HG03378 (cell line): ENCODE measurements around the gene ZNF469.

ENCODE experiments used
- ATAC-seq: cut with Tn5 transposase; IDR thresholded peaks from one replicate; pipeline ENCODE4 v1.9.1; 2021; ENCODE audit warnings: mild to moderate bottlenecking, moderate library complexity; ENCODE audit not compliant: unreplicated experiment

The ZNF469 gene

DNA sequence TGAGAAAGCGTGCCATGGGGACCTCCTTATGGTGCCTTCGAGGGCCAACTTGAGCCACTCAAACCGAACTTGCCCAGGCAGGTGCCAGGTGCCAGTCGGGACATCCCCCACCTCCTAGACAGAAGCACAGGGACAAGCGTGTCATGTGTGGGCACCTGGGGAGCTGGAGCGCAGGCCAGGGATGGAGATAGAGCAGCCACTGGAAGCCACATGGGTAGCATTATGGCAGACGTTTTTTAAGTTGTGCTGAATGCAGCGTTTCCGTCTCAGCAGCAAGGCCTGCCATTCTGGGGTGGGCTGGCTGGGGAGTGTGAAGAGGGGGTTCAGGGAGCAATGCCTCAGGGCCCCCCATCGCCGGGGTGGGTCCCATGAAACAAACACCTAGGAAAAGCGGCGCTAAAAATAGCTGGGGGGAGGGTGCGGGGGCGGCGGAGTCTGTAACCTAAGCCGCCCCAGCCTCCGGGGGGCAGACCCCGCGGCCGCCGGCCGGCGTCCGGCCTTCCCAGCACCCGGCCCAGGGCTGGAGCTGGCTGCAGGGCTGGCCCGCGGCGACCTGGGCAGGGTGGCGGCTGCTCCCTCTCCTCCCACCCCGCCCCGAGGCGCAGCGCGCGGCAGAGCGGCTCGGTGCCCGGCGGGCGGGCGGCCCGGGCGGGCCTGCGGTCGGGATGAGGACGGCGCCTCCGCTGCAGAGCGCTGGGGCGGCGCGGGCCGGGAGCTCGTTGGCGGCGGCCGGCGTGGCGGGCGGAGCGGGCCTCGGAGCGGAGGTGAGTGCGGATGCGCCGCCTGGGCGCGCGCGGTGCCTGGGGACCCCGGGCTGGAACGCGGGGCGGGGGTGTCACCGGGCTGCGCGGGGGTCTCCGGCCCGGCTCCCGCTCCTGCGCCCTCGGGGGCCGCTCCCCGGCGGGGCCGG is at the start of gene ZNF469:
Gene ZNF469, plus strand, starts transcription at position 469 of the 910 bp plus-strand sequence. CDS start 44,512 bp downstream, outside the sequence.
- ATAC-seq, result no peak

DNA sequence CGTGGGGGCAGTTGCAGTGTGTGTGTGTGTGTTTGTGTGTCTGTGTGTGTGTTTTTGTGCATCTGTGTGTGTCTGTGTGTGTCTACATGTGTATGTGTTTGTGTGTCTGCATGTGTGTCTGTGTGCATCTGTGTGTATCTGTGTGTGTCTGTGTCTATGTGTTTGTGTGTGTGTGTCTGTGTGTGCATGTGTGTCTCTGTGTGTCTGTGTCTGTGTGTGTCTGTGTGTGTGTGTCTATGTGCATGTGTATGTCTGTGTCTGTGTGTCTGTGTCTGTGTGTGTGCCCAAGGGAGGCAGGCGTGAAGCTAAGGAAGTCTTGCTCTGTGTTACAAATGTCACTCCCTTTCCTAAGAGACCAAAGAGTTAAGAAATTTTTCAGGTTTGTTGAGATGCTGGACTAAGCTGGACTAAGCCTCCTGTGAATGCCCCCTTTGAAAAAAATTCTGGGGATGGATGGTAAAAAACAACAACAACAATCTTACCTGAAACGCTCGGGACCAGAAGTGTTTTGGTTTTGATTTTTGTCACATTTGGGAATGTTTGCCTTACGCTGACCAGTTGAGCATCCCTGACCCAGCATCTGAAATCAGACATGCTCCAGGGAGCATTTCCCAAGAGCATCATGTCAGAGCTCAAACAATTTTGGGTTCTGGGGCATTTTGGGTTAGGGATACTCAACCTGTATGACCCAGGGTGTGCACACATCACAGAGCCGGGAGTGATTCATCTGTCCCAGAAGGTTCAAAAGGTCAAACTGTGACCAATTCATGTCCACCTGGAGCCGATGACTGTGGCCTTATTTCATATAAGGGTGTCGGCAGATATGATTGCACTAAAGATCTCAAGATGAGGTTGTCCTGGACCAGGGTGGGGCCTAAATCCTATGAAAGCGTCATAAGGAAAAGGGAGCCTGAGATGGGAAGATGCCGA is 48.6 kb upstream of the ZNF469 start:
- ATAC-seq, result no peak

DNA sequence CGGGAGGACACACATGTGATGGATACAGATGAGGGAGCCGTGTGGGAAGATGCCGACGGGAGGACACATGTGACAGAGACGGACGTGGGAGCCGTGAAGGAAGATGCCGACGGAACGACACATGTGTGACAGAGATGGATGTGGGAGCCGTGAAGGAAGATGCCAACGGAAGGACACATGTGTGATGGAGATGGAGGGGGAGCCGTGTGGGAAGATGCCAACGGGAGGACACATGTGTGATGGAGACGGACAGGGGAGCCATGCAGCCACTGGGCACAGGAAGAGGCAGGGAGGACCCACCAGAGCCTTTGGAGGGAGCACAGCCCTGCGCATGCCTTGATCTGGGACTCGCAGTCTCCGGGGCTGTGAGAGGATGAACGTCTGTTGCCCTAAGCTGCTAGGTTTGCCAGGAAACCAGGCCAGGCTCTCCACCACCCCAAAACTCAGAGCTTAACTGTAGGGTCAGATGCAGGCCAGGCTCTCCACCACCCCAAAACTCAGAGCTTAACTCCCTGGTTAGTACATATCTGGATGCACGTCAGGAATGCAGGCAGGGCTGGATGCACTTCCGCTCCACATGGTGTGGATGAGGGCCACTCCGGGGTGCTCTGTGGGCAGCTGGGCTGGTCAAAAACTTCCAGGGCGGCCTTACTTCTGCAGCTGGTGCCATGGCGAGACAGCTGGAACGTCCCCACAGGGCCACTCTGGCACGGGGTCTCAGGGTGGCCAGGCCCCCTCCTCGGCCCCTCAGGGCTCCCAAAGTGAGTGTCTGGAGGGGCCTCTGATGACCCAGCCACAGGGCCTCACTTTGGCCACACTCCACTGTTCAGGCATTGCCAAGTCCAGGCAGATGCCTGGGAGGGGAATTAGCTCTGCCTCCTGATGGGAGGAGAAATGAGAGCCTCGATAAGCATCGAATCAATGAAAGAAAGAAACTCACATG is 47.7 kb upstream of the ZNF469 start:
- ATAC-seq, result no peak

DNA sequence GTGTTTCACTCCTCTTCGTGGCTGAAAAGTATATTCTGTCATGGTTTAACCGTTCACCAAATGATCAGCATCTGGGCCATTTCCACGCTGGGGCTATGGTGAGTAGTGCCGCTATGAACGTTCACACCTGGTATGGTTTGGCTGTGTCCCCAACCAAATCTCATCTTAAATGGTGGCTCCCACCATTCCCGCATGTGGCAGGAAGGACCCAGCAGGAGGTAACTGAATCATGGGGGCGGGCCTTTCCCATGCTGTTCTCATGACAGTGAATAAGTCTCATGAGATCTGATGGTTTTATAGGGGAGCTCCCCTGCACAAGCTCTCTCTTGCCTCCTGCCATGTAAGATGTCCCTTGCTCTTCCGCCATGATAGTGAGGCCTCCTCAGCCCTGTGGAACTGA is 45.7 kb upstream of the ZNF469 start:
- ATAC-seq, result no peak

GRCh38 chr16:88337538-88337937 is 45.2 kb upstream of the ZNF469 start:
- no peak for ATAC-seq

GRCh38 chr16:88338111-88338510 is 44.6 kb upstream of the ZNF469 start:
- ATAC-seq, result no peak

DNA sequence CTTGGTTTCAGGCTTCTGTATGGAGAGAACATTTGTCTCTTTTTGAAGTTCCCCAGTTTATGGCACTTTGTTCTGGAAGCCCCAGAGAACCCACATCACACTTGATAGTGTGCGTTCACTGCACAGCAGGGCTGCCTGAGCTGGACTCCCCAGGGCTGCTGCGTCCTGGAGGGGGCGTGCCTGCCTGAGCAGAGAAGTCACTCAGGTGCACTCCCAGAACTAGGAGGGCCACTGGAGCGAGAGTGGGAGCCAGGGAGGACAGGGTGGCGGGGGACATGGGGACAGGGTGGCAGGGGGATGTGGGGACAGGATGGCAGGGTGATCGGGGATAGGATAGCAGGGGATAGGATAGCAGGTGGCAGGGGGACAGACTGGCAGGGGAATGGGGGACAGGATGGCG is 43.9 kb upstream of the ZNF469 start:
- no peak for ATAC-seq

- no peak for ATAC-seq
Measured at GRCh38 chr16:88339930-88340754, 42.6 kb upstream of the ZNF469 start.

GRCh38 chr16:88340755-88341150 is 42.0 kb upstream of the ZNF469 start:
- ATAC-seq, result no peak

DNA sequence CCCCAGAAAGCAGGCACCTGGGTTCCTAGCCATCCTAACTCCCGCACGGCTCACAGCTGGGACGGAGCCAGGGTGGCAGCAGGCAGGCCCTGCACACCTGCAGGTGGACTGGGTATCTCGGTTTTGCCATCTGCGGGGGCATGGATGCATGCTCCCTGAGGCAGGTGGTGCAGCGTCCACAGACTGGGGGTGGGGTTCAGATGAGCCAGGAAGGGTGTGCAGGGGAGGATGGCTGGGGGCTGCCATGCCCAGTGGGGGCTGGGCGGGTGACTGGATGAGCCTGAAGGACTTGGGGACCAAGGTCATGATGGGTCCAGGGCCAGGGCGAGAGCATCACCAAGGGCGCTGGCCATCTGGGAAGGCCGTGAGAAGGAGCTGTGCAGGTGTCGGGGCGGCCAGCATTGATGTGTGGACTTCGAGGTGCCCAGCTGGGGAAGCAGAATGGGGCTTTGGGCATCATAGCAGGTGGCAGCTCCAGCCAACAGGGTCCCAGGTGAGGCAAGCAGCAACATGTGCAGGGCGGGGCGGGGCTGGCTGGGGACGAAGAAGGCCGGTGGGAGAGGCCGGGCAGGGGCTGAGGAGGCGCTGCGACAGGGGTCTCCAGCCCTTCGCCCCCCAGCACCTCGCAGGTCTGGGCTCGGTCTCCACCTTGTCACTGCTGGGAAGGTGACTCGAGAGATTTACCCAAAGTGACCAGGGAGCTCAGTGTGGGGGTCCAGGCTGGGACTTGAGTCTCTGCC is 41.0 kb upstream of the ZNF469 start:
- ATAC-seq, result no peak

DNA sequence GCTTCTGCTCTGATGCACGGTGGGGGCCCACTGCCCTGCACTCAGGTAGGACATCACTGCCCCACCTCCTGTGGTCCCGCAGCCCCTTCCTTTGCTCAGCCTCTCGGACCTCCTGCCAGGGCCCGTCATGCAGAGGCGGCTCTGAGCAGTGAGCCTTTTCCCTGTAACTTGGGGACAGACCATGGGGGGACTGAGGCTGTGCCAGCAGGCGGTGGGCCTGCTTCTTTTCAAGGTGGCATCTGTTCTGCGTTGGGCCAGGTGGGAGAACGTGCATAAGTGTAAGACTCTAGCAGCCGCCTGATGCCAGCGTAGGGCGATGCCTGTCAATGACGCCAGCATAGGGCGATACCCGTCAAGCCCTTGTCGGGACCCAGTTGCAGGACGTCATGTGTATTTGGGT is 40.3 kb upstream of the ZNF469 start:
- ATAC-seq, result no peak

- ATAC-seq, result no peak
Measured at GRCh38 chr16:88343271-88343791, 39.4 kb upstream of the ZNF469 start.

DNA sequence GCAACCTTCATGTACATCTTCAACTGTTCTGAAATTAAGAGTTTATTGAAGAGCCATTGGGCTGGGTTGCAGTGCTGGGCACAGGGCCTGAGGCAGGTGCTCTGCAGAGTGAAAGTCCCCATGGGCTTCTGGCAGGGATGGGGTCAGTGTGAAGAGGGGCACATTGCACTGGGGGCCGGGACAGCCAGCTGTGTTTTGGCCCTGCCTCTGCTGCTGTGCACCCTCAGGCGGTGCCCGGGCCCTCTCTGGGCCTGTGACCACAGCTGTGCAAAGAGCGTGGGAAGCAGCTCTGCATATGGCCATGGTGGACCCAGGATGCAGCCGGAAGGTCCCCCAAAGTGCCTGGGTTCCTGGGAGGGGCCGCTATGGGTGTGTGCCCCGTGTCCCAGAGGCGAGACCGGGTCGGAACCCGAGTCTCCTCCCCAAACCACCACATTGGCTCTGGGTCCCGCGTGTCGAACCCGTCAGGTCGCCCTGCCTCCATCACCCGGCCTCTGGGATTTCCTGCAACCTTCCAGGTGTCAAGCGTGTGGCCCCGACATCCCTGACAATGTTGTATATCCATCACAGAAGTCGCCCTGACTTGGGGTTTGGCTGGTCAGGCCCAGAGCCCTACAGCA is 38.2 kb upstream of the ZNF469 start:
- no peak for ATAC-seq

- ATAC-seq, result no peak
Measured at GRCh38 chr16:88345031-88345720, 37.6 kb upstream of the ZNF469 start.

DNA sequence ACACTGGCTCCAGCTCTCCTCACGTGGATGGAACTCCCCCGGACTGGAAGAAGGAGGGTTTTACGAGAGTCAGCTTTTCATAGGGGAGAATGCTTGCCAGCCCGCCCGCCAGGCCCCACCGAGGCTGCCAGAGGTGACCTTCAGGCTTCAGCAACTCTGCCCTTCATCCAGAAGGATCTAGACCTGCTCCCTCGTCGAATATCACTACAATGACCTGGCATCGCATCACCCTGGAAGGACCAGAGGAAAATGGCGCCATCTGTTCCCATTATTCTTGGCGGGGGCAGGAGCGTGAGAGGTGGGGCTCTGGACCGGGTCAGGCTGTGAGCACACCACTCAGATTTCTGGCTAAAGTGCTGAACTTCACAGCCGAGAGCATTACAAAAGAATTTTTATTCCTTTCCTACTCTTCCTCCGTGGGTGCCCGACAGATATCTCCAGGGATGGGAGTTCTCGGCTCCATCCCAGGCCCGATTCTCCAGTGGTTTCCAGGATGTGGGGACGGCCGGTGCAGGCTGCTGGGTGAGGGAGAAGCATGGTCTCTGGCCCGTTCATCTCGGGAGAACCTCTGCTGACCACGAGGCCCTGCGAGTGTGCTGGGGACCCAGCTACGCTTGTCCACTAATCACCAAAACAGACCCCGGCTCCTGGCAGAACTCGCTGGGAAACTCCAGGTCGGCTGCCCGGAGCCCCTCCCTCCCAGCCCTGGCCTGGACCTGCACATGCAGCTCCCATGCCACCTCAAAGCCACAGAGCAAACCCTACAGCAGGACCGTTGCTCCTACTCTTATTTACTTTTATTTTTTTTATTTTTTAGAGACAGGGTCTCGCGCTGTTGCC is 36.8 kb upstream of the ZNF469 start:
- no peak for ATAC-seq

- ATAC-seq, result no peak
Measured at GRCh38 chr16:88346680-88347505, 35.9 kb upstream of the ZNF469 start.
